Loucy (cell line): Measurements from ENCODE around the gene TMEM41A.
"Not testable (repeated sequence)": the region's sequence is repeated elsewhere in the genome, so short reads cannot be mapped to it uniquely, and the experiment has no call there.

Source experiments
- H2AFZ ChIP-seq: fragments of 200-600 bp; sonication (generic); 2 replicates; pipeline ENCODE4 v1.6.0; 2016; ENCODE audit warnings: antibody characterized with exemption, mild to moderate bottlenecking, low read length, moderate library complexity
- H3F3A ChIP-seq: fragments of 200-600 bp; 2 replicates; pipeline ENCODE4 v1.6.0; 2016; ENCODE audit warnings: antibody characterized with exemption, low read depth, mild to moderate bottlenecking
- H3K27me3 ChIP-seq: fragments of 200-600 bp; sonication (generic); 2 replicates; pipeline ENCODE4 v1.6.1; 2014; ENCODE audit warnings: low read length, mild to moderate bottlenecking; ENCODE audit not compliant: insufficient read depth, poor library complexity, severe bottlenecking
- H3K36me3 ChIP-seq: fragments of 200-600 bp; sonication (generic); 2 replicates; pipeline ENCODE4 v1.6.1; 2016; ENCODE audit warnings: low read length; ENCODE audit not compliant: insufficient read depth
- H3K4me1 ChIP-seq: fragments of 200-600 bp; sonication (generic); 2 replicates; pipeline ENCODE4 v1.5.1; 2014; ENCODE audit warnings: low read length, mild to moderate bottlenecking; ENCODE audit not compliant: insufficient read depth, poor library complexity, severe bottlenecking
- H3K4me2 ChIP-seq: fragments of 200-600 bp; sonication (generic); 2 replicates; pipeline ENCODE4 v1.6.0; 2014; ENCODE audit warnings: antibody characterized with exemption, low read length, low read depth, mild to moderate bottlenecking; ENCODE audit not compliant: poor library complexity, severe bottlenecking
- H3K4me3 ChIP-seq: fragments of 200-600 bp; sonication (generic); 2 replicates; pipeline ENCODE4 v1.5.1; 2014; ENCODE audit warnings: low read length, mild to moderate bottlenecking, mixed read lengths; ENCODE audit not compliant: poor library complexity, severe bottlenecking
- H3K79me2 ChIP-seq: fragments of 200-600 bp; sonication (generic); 2 replicates; pipeline ENCODE4 v1.6.1; 2014; ENCODE audit warnings: low read length; ENCODE audit not compliant: insufficient read depth
- H3K9ac ChIP-seq: fragments of 200-600 bp; sonication (generic); 2 replicates; pipeline ENCODE4 v1.6.0; 2014; ENCODE audit warnings: mild to moderate bottlenecking, low read depth, low read length, moderate library complexity; ENCODE audit not compliant: poor library complexity, severe bottlenecking
- H3K9me2 ChIP-seq: fragments of 200-600 bp; sonication (generic); replicated peaks from 2 replicates; pipeline ENCODE4 v1.6.1; 2016; ENCODE audit warnings: low read depth, low read length, mixed read lengths
- H3K9me3 ChIP-seq: fragments of 200-600 bp; sonication (generic); 2 replicates; pipeline ENCODE4 v1.6.1; 2014; ENCODE audit warnings: mild to moderate bottlenecking, antibody characterized with exemption, low read length, low read depth; ENCODE audit not compliant: insufficient read depth
- H4K20me1 ChIP-seq: fragments of 200-600 bp; sonication (generic); 2 replicates; pipeline ENCODE4 v1.6.0; 2014; ENCODE audit warnings: antibody characterized with exemption, low read length, mild to moderate bottlenecking; ENCODE audit not compliant: insufficient read depth, poor library complexity, severe bottlenecking
- CTCF ChIP-seq: fragments of 200-600 bp; sonication (generic); conservative IDR thresholded peaks from 2 replicates; pipeline ENCODE4 v1.5.1; 2014; ENCODE audit warnings: mild to moderate bottlenecking, antibody characterized with exemption, low read length
- EZH2phosphoT487 ChIP-seq: fragments of 200-600 bp; IDR thresholded peaks from 2 replicates; pipeline ENCODE4 v1.6.1; 2018; ENCODE audit warnings: antibody characterized with exemption, mild to moderate bottlenecking, moderate library complexity, borderline replicate concordance

Gene TMEM41A

GRCh38 chr3:185470323-185470722, 28.5 kb downstream of the TMEM41A start:
- H4K20me1 ChIP-seq = no peaks in the 10 kb centered on the region

GRCh38 chr3:185469542-185469941, 29.3 kb downstream of the TMEM41A start:
- Histone ChIP-seq H2AFZ (no peak overlapping the region), H3K9me2 (no peaks in the 10 kb centered on the region), H3K9me3 (no peaks in the 10 kb centered on the region), H3K36me3 (peaks cover 3% of the 10 kb centered on the region; the same call in 1 of the 2 replicates), H3K4me1 (no peaks in the 10 kb centered on the region), H3K4me3 (no peak overlapping the region), H3K4me2 (no peak overlapping the region), H3K79me2 (no peaks in the 10 kb centered on the region), H4K20me1 (no peaks in the 10 kb centered on the region), H3F3A (no peaks in the 10 kb centered on the region), H3K9ac (no peak overlapping the region), H3K27me3 (no peaks in the 10 kb centered on the region)
- no peak for TF ChIP-seq EZH2phosphoT487
- TF ChIP-seq CTCF = no peak

More at GRCh38 chr3:185470323-185470722, 28.5 kb downstream of the TMEM41A start:
- H3K9me2 ChIP-seq = no peaks in the 10 kb centered on the region
- H3K4me1 ChIP-seq = no peaks in the 10 kb centered on the region
- TF ChIP-seq CTCF (no peak), EZH2phosphoT487 (no peak)
- H3K27me3 ChIP-seq = no peaks in the 10 kb centered on the region
- no peak overlapping the region for H3K4me3 ChIP-seq
- no peak overlapping the region for H2AFZ ChIP-seq
- H3K9me3 ChIP-seq = no peaks in the 10 kb centered on the region
- H3K79me2 ChIP-seq = no peaks in the 10 kb centered on the region
- no peak overlapping the region for H3K4me2 ChIP-seq
- H3K36me3 ChIP-seq = peaks cover 3% of the 10 kb centered on the region; the same call in 1 of the 2 replicates
- no peak overlapping the region for H3K9ac ChIP-seq
- H3F3A ChIP-seq = no peaks in the 10 kb centered on the region

- H3K9ac ChIP-seq = not testable (repeated sequence)
These were observed 32.7 kb downstream of the TMEM41A start for GRCh38 chr3:185466123-185466522.

DNA sequence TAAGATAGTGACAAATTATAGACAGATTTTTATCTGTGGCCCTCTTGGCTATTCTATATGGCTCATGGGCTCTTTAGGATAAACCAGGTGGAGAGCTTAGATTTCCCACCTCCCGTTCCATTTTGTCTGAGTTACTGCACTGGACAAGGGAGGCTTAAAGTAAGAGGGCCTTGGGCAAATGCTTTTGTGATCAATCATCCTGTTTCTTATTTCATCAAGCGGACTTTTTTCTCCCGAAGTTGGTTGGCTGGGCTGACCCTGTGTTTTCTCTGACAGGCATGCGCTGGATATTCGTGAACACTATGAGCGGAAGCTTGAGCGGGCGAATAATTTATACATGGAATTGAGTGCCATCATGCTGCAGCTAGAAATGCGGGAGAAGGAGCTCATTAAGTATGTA, 33.4 kb downstream of the TMEM41A start:
- Histone ChIP-seq H3K79me2 (no peaks in the 10 kb centered on the region), H3K9me3 (no peaks in the 10 kb centered on the region), H3F3A (no peaks in the 10 kb centered on the region), H2AFZ (no peak overlapping the region), H3K4me1 (no peaks in the 10 kb centered on the region), H3K9ac (no peak overlapping the region), H3K9me2 (no peaks in the 10 kb centered on the region), H3K4me2 (no peak overlapping the region), H3K4me3 (no peak overlapping the region), H3K36me3 (peaks cover 3% of the 10 kb centered on the region; the same call in 1 of the 2 replicates), H4K20me1 (no peaks in the 10 kb centered on the region), H3K27me3 (no peaks in the 10 kb centered on the region)
- TF ChIP-seq EZH2phosphoT487 (no peak), CTCF (no peak)

More at GRCh38 chr3:185466123-185466522, 32.7 kb downstream of the TMEM41A start:
- H3K27me3 ChIP-seq, H2AFZ ChIP-seq, H3K9me2 ChIP-seq, H3K9me3 ChIP-seq, H4K20me1 ChIP-seq, H3K4me1 ChIP-seq, H3K4me3 ChIP-seq, H3F3A ChIP-seq, H3K79me2 ChIP-seq, H3K36me3 ChIP-seq, H3K4me2 ChIP-seq: not testable (repeated sequence)
